Activated T-cell treated with anti-CD3 and anti-CD28 coated beads, Interleukin-2, amount 50 U/mL, for 1 hour (primary cell): Measurements from ENCODE around the gene SYNJ2.

ENCODE experiments used
- DNase-seq: peaks from one replicate; pipeline ENCODE4 v3.0.0-alpha.2; 2020

SYNJ2 gene

GRCh38 chr6:158086504-158087223, 105.0 kb downstream of the SYNJ2 start:
- no peak for DNase-seq

GRCh38 chr6:158087224-158087867, 105.7 kb downstream of the SYNJ2 start:
- no peak for DNase-seq

DNA sequence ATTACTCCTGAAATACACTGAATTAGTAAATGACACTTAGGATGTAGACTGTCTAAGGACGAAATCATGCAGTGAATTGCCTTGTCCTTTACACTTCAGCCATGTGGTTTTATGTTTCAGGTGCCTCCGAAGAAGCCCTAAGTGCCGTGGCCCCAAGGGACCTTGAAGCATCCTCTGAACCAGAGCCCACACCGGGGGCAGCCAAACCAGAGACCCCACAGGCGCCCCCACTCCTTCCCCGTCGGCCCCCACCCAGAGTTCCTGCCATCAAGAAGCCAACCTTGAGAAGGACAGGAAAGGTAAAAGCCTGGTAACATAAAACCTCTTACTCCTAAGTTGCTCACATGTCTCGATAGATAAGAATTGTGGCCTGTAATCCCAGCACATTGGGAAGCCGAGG, 111.1 kb downstream of the SYNJ2 start:
- DNase-seq: no peak

GRCh38 chr6:158095031-158095430, 113.4 kb downstream of the SYNJ2 start:
- no peak for DNase-seq

- DNase-seq: no peak
These were observed 114.0 kb downstream of the SYNJ2 start for GRCh38 chr6:158095671-158096070.

GRCh38 chr6:158103228-158103627, 121.6 kb downstream of the SYNJ2 start:
- DNase-seq: no peak

GRCh38 chr6:158104696-158105095, 123.0 kb downstream of the SYNJ2 start:
- DNase-seq: no peak

GRCh38 chr6:158109748-158110147, 128.1 kb downstream of the SYNJ2 start:
- DNase-seq: no peak

GRCh38 chr6:158110986-158111385, 129.3 kb downstream of the SYNJ2 start:
- DNase-seq: no peak

DNA sequence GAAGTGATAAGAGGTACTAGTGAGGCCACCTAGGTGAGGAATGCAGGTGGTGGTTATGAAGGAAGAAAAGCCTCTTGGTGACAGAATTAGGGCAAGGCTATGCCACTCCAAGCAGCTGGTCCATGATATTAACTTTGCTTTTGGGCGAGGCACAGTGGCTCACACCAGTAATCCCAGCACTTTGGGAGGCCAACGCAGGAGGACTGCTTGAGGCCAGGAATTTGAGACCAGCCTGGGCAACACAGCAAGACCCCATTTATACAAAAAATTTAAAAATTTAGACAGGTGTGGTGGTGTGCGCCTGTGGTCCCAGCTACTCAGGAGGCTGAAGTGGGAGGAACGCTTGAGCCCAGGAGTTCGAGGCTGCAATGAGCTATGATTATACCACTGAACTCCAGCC, 130.3 kb downstream of the SYNJ2 start:
- DNase-seq: no peak

- no peak for DNase-seq
These were observed 132.1 kb downstream of the SYNJ2 start for GRCh38 chr6:158113802-158114201.

- no peak for DNase-seq
These were observed 133.4 kb downstream of the SYNJ2 start for GRCh38 chr6:158115102-158115501.

- DNase-seq: no peak
These were observed 133.8 kb downstream of the SYNJ2 start for GRCh38 chr6:158115508-158115907.

DNA sequence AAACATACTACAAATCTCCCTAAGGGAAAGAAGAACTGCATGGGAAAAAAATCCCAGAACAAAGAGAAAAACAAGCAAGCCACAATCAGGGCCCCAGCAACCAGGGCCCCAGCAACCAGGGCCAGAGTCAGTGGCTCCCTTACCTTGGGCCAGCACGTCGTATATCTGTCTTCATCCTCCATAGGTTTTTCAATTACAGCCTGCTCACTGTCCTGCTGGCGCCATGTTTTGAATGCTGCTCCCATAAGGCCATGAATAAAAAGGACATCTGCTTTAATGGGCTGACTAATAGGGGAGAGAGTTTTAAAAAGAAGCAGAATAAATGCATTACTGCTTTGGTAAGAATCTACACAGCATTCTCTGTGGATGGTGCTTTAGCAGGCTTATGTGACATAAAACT, 137.2 kb downstream of the SYNJ2 start:
- DNase-seq: no peak

GRCh38 chr6:158121335-158121734, 139.7 kb downstream of the SYNJ2 start:
- no peak for DNase-seq

DNA sequence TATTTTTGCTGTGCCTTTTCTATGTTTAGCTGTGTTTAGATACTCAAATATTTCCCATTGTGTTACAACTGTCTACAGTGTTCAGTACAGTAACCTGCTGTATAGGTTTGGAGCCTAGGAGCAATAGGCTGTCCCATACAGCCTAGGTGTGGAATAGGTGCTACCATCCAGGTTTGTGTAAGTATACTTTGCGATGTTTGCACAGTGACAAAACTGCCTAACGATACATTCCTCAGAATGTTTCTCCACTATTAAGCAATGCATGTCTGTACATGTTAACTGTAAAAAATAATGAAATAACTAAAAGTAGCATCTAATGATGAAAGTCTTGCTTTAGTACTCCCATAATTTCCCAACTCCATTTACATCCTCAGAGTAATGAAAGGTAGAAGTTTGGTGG, 140.4 kb downstream of the SYNJ2 start:
- no peak for DNase-seq

- DNase-seq: no peak
These were observed 142.6 kb downstream of the SYNJ2 start for GRCh38 chr6:158124288-158124687.

GRCh38 chr6:158125271-158125670, 143.6 kb downstream of the SYNJ2 start:
- no peak for DNase-seq

GRCh38 chr6:158131926-158132325, 150.3 kb downstream of the SYNJ2 start:
- DNase-seq: no peak

DNA sequence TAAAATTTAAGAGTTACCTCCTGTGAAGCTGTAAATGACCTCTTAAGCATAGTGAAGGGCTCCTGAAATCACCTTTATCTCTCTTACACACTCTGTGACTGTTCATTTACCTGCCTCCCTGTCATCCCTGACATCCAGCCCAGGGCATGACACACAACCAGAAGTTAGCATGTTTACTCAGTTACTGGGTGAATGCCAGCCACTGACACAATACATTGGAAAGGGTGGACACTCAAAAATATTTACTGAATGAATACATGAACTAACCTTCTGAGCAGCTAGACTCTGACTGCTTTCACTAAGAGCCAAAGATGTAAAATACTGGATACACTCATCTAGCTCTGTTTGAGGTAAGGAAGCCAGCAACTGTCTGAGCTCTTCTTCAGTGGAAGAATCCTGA, 161.1 kb downstream of the SYNJ2 start:
- DNase-seq: no peak

DNA sequence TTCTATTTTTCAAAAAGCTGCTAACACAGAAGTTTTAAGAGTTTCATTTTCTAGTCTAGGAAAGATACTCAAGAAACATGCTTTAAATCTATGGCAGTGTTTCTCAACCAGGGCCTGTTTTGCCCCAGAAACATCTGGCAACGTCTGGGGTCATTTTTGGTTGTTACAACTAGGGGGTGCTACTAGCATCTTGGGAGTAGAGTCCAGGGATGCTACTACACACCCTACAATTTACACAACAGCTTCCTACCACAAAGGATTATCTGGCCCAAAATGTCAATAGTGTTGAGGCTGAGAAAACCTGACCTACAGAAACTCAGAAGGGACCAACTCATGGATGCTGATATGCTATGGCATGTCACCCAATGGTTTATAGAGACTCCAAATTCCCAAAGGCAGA, 162.0 kb downstream of the SYNJ2 start:
- no peak for DNase-seq
